Medulla oblongata (tissue), 1 donor: ENCODE data around the gene DSTN.

Source experiments
- DNase-seq: peaks from one replicate; pipeline ENCODE4 v3.0.0-alpha.2; 2015; ENCODE audit errors: extremely low spot score

The DSTN gene

GRCh38 chr20:17549131-17549530 lies 20.7 kb upstream of the DSTN start:
- no peak for DNase-seq

GRCh38 chr20:17555106-17555505 lies 14.8 kb upstream of the DSTN start:
- DNase-seq, result no peak

GRCh38 chr20:17556837-17557674 lies 12.8 kb upstream of the DSTN start:
- peak; percentile 52 for DNase-seq

GRCh38 chr20:17557675-17558006 lies 12.2 kb upstream of the DSTN start:
- no peak for DNase-seq

GRCh38 chr20:17558154-17558940 lies 11.5 kb upstream of the DSTN start:
- no peak for DNase-seq

GRCh38 chr20:17558941-17559304 lies 11.0 kb upstream of the DSTN start:
- DNase-seq, result no peak

GRCh38 chr20:17559338-17559737 lies 10.5 kb upstream of the DSTN start:
- DNase-seq, result no peak

GRCh38 chr20:17560344-17561074 lies 9.4 kb upstream of the DSTN start:
- DNase-seq, result no peak

GRCh38 chr20:17562804-17563305 lies 7.0 kb upstream of the DSTN start:
- DNase-seq, result no peak

- DNase-seq, result no peak
Observed at GRCh38 chr20:17565169-17565845, 4.6 kb upstream of the DSTN start.

- no peak for DNase-seq
Observed at GRCh38 chr20:17566345-17566744, 3.5 kb upstream of the DSTN start.

- DNase-seq, result no peak
Observed at GRCh38 chr20:17568045-17568788, 1.7 kb upstream of the DSTN start.

- DNase-seq, result peak; percentile 58
Observed at GRCh38 chr20:17568972-17569521, 828 bp upstream of the DSTN start.

GRCh38 chr20:17570347-17571152 lies 675 bp downstream of the DSTN start:
- peak; percentile 48 for DNase-seq

- DNase-seq, result no peak
Observed at GRCh38 chr20:17571153-17571527, 1.3 kb downstream of the DSTN start.

- no peak for DNase-seq
Observed at GRCh38 chr20:17572034-17572638, 2.3 kb downstream of the DSTN start.

GRCh38 chr20:17573463-17573862 lies 3.6 kb downstream of the DSTN start:
- DNase-seq, result no peak

- no peak for DNase-seq
Observed at GRCh38 chr20:17576215-17576614, 6.3 kb downstream of the DSTN start.

GRCh38 chr20:17579369-17580039 lies 9.6 kb downstream of the DSTN start:
- no peak for DNase-seq
